RWPE1 (cell line): ENCODE data around the gene AKAP11.
A peak's percentile ranks its signal among the peaks of the same experiment; 100 is the strongest.

Experiments used
- CTCF ChIA-PET: fragments of 350-600 bp; sonication (Branson Sonifier 250); formaldehyde crosslinking; extraction: SDS; loops from one replicate; lab custom pipeline; 2021; lab: Yijun Ruan, JAX
- POLR2A ChIA-PET: fragments of 400-600 bp; formaldehyde crosslinking; extraction: SDS; loops from one replicate; lab custom pipeline; 2020; ENCODE audit warnings: antibody characterized with exemption; ENCODE audit not compliant: low non-redundant PET; lab: Yijun Ruan, JAX
- DNase-seq: peaks from one replicate; pipeline ENCODE4 v3.0.0; 2012; ENCODE audit warnings: low spot score
- H3K27ac ChIP-seq: fragments of 450-650 bp; 2 replicates; pipeline ENCODE4 v1.5.1; 2017
- CTCF ChIP-seq: fragments of 450-650 bp; conservative IDR thresholded peaks from 2 replicates; pipeline ENCODE4 v1.5.1; 2017; ENCODE audit warnings: low read depth, mild to moderate bottlenecking

Gene AKAP11

GRCh38 chr13:42258747-42259146 lies 13.2 kb upstream of the AKAP11 start:
- ChIA-PET CTCF (interaction anchor here (1.4 kb wide), 1 partner anchor 10 kb away, joined by 3 read pairs; no protein-coding TSS in a partner anchor), POLR2A (no interaction called here)
- no peak for DNase-seq
- H3K27ac ChIP-seq = no peak overlapping the region
- no peak for TF ChIP-seq CTCF

- no peak for DNase-seq
- ChIA-PET CTCF (interaction anchor here (0.6 to 1.4 kb wide), 2 partner anchors 10 to 1632 kb away, joined by 3 read pairs; no protein-coding TSS in a partner anchor), POLR2A (no interaction called here)
- no peak overlapping the region for H3K27ac ChIP-seq
- TF ChIP-seq CTCF = no peak
Observed at GRCh38 chr13:42259515-42259914, 12.4 kb upstream of the AKAP11 start.

GRCh38 chr13:42260903-42261654 lies 10.9 kb upstream of the AKAP11 start:
- POLR2A ChIA-PET = no interaction called here
- no peak for DNase-seq
- no peak for TF ChIP-seq CTCF
- H3K27ac ChIP-seq = no peak overlapping the region
- CTCF ChIA-PET = no interaction called here

- no peak overlapping the region for H3K27ac ChIP-seq
- DNase-seq = no peak
- ChIA-PET CTCF (interaction anchor here (0.8 kb wide), 1 partner anchor 190 kb away, joined by 3 read pairs; no protein-coding TSS in a partner anchor), POLR2A (no interaction called here)
- TF ChIP-seq CTCF = no peak
Observed at GRCh38 chr13:42266473-42266872, 5.5 kb upstream of the AKAP11 start.

- TF ChIP-seq CTCF = no peak
- POLR2A ChIA-PET = no interaction called here
- H3K27ac ChIP-seq = no peak overlapping the region
- DNase-seq = no peak
- CTCF ChIA-PET = interaction anchor here (0.6 kb wide), 1 partner anchor 20 kb away, joined by 3 read pairs; no protein-coding TSS in a partner anchor
Observed at GRCh38 chr13:42270160-42270856, 1.6 kb upstream of the AKAP11 start.

- POLR2A ChIA-PET = no interaction called here
- peak overlapping the region; percentile 88 for H3K27ac ChIP-seq
- TF ChIP-seq CTCF = no peak
- no peak for DNase-seq
- CTCF ChIA-PET = interaction anchor here (0.6 kb wide), 1 partner anchor 117 kb away, joined by 3 read pairs; no protein-coding TSS in a partner anchor
Observed at GRCh38 chr13:42270857-42271215, 1.1 kb upstream of the AKAP11 start.
